ENCODE data around the gene KDM3A.

KDM3A gene, protein sequence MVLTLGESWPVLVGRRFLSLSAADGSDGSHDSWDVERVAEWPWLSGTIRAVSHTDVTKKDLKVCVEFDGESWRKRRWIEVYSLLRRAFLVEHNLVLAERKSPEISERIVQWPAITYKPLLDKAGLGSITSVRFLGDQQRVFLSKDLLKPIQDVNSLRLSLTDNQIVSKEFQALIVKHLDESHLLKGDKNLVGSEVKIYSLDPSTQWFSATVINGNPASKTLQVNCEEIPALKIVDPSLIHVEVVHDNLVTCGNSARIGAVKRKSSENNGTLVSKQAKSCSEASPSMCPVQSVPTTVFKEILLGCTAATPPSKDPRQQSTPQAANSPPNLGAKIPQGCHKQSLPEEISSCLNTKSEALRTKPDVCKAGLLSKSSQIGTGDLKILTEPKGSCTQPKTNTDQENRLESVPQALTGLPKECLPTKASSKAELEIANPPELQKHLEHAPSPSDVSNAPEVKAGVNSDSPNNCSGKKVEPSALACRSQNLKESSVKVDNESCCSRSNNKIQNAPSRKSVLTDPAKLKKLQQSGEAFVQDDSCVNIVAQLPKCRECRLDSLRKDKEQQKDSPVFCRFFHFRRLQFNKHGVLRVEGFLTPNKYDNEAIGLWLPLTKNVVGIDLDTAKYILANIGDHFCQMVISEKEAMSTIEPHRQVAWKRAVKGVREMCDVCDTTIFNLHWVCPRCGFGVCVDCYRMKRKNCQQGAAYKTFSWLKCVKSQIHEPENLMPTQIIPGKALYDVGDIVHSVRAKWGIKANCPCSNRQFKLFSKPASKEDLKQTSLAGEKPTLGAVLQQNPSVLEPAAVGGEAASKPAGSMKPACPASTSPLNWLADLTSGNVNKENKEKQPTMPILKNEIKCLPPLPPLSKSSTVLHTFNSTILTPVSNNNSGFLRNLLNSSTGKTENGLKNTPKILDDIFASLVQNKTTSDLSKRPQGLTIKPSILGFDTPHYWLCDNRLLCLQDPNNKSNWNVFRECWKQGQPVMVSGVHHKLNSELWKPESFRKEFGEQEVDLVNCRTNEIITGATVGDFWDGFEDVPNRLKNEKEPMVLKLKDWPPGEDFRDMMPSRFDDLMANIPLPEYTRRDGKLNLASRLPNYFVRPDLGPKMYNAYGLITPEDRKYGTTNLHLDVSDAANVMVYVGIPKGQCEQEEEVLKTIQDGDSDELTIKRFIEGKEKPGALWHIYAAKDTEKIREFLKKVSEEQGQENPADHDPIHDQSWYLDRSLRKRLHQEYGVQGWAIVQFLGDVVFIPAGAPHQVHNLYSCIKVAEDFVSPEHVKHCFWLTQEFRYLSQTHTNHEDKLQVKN (N-terminal part only)

DNA sequence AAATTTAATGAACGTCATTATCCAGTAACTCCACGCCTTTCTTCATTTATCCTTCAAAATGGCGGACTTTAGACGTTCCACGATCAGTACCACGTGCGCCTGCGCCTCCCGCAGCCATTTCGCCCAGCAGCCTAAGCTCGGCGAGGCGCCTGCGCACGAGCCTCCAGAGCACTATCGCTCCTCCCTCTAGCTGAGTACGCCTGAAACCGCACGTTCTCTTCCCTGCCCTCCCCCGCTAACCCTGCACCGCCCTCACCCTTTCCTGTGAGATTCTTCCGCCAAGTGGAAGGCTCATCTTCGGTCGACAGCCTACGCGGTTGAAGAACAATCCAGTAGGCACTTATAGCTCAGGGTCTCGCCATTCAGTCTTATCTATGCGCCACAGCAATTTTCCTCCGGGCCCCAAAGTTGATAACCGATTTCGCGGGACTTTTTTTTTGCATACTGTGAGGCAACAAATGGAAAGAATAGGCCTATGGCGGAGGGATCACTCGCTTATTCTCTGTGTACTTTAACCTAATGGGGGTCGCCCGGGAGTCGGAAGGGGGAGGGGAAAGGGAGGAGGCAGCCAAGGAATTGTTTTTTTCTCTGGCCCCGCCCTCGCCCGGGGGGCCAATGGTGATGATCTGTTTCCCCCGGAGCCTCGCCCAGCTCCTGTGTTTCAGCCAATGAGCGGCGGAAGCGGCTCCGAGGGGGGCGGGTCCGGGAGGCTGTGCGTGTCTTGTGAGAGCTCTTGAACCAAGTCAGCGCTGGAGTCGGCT lies at the start of gene KDM3A:
Gene KDM3A, plus strand, starts transcription at position 741 of the 761 bp plus-strand sequence. CDS start 677 bp downstream, outside the sequence.
- peak within 1 kb of the TSS; percentile 98 for H3K27ac ChIP-seq
- DNase-seq (ENCODE audit: low read depth, low spot score), result peak; percentile 98

- no peak overlapping the region for H3K27ac ChIP-seq
- DNase-seq (ENCODE audit: low read depth, low spot score), result no peak
Observed at GRCh38 chr2:86392873-86393518, 48.2 kb upstream of the KDM3A start.

DNA sequence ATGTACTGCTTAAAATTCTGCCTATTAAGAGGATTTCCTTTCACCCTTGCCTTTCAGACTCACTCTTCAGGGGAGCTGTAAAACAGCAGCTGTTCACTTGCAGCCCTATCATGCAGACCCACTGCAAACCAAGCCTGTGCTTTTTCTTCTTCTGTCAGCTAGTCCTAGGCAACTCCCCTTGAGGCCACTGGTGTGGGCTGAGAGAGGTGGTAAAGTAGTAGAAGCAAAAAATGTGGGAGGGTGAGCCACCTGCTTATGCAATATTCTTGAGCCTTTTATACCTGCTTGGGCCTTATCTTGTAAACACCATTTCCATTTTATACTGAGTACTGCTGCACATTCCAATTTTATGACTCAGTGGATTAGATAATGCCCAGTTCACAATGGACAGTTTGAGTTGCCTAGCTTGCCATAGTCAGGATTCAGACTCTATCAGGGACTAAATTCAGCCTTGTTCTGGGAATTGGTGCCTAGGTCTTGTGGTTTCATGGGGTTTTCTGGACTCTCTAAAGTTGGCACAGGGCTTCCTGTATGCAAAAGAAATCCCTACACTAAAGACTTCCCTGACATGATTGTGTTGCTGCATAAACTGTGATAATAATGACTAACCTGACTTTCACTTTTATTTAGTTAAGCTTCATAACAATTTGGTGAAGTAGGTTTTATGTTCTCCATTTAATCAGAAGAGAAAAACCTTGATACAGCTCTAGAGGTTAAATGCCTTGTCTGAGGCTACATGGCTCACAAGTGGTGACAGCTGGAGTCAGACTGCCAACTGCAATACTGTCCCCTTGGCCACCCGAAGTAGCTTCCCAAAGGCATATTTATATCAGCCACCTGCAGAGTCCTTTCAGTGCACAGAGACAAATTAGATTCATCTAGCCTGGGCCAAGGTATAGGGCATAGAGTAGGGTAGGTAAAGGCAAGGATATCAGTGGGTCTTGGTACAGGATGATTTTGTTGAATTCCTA lies 47.4 kb upstream of the KDM3A start:
- DNase-seq (ENCODE audit: low read depth, low spot score), result peak; percentile 44
- no peak overlapping the region for H3K27ac ChIP-seq

GRCh38 chr2:86396291-86396785 lies 44.8 kb upstream of the KDM3A start:
- no peak for DNase-seq (ENCODE audit: low read depth, low spot score)
- no peak overlapping the region for H3K27ac ChIP-seq

GRCh38 chr2:86397986-86398385 lies 43.2 kb upstream of the KDM3A start:
- no peak for DNase-seq (ENCODE audit: low read depth, low spot score)
- no peak overlapping the region for H3K27ac ChIP-seq

DNA sequence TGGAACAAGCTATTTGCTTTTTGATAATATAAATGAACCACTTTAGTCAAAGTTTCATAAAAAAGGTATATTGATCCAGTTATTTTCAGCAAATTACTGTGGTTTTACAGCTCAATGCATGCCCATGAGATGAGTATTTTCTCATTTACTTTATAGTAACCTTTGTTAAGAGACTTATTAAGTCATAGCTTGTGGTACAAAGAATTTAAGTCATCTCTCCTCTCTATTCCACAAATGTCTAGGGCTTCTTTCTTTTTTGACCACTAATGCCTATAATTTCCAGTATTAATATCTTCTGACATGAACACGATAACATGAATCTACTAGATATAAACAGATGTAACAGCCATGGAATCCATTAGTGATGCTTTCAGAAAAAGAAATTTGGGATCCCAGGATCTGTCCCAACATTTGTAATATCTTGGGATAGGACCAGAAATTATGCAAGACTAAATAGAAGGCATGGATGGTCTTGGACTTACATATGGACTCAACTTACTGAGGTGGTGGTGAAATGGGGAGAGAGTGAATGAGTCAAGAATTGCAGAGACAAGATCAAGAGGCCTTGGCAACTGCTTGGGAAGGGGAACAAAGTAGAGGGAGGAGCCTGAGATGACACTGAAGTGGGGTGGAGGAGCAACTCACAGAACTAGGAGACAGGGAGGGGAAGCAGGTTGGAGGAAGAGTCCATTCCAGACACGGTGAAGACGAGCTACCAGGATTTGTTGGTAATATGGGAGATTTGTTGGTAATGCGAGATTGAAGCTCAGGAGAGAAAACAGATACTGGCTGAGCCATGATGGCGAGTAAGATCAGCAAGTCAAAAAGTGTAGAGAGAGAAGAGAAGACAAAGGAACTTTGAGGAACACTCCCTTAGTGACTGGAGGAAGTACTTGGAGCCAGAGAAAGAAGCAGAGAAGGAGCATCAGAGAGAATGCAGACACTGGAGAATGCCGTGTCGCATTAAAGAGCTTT lies 42.4 kb upstream of the KDM3A start:
- no peak overlapping the region for H3K27ac ChIP-seq
- DNase-seq (ENCODE audit: low read depth, low spot score), result no peak

GRCh38 chr2:86400321-86400720 lies 40.9 kb upstream of the KDM3A start:
- DNase-seq (ENCODE audit: low read depth, low spot score), result no peak

DNA sequence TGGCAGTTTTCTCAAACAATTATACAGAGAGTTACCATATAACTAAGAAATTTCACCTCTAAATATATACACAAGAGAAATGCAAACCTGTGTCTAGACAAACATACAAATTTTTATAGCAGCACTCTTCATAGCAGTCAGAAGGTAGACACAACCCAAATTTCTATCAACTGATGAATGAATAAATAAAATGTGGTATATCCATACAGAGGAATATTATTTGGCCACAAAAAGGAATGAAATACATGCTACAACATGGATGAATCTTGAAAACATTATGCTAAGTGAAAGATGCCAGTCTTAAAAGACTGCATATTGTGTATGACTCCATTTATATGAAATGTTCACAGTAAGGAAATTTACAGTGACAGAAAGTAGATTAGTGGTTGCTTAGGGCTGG lies 30.6 kb upstream of the KDM3A start:
- no peak for DNase-seq (ENCODE audit: low read depth, low spot score)

More at GRCh38 chr2:86400321-86400720, 40.9 kb upstream of the KDM3A start:
- no peak overlapping the region for H3K27ac ChIP-seq

DNA sequence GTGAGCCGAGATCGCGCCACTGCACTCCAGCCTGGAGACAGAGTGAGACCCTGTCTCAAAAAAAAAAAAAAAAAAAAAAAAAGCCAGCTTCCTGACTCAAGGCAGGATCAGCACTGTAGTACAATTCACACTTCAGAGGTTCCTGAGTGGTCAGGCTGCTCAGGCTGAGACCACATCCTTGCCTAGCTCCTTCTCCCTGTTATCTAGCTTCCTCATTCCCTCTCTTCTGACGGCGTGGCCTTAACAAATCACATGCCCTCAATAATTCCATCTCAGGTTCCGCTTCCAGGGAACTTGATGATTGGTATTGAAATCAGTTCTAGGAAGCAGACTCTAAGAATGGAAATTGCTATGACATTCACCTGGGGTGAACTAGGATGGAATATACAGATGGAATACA lies 29.8 kb upstream of the KDM3A start:
- H3K27ac ChIP-seq, result no peak overlapping the region
- no peak for DNase-seq (ENCODE audit: low read depth, low spot score)

More for the DNA sequence above, 30.6 kb upstream of the KDM3A start:
- no peak overlapping the region for H3K27ac ChIP-seq

GRCh38 chr2:86412007-86412406 lies 29.2 kb upstream of the KDM3A start:
- H3K27ac ChIP-seq, result no peak overlapping the region
- no peak for DNase-seq (ENCODE audit: low read depth, low spot score)

- H3K27ac ChIP-seq, result peak overlapping the region; percentile 30
- peak; percentile 24 for DNase-seq (ENCODE audit: low read depth, low spot score)
Observed at GRCh38 chr2:86413296-86414094, 27.7 kb upstream of the KDM3A start.

- peak; percentile 69 for DNase-seq (ENCODE audit: low read depth, low spot score)
- H3K27ac ChIP-seq, result no peak overlapping the region
Observed at GRCh38 chr2:86414996-86415395, 26.2 kb upstream of the KDM3A start.

DNA sequence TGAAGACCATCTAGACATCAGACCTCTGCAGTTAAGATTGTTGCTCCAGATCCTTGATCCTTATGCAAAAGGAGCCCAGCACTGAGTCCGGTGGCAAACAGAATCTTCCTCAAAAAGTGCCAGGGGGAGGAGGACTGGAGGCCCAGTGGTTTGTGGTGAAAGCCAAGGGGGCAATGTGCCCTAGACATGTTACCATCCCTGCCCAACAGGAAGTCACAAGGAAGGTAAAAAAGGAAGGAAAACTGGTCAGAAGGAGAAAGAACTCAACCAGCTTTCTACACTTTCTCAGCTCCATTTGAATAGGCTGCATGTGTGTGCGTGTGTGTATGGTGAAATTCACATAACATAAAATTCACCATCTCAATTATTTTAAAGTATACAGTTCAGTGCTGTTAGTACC lies 25.0 kb upstream of the KDM3A start:
- no peak for DNase-seq (ENCODE audit: low read depth, low spot score)
- H3K27ac ChIP-seq, result no peak overlapping the region

GRCh38 chr2:86417961-86418360 lies 23.2 kb upstream of the KDM3A start:
- peak overlapping the region; percentile 44 for H3K27ac ChIP-seq
- peak; percentile 54 for DNase-seq (ENCODE audit: low read depth, low spot score)

GRCh38 chr2:86420913-86421312 lies 20.3 kb upstream of the KDM3A start:
- DNase-seq (ENCODE audit: low read depth, low spot score), result no peak
- no peak overlapping the region for H3K27ac ChIP-seq

DNA sequence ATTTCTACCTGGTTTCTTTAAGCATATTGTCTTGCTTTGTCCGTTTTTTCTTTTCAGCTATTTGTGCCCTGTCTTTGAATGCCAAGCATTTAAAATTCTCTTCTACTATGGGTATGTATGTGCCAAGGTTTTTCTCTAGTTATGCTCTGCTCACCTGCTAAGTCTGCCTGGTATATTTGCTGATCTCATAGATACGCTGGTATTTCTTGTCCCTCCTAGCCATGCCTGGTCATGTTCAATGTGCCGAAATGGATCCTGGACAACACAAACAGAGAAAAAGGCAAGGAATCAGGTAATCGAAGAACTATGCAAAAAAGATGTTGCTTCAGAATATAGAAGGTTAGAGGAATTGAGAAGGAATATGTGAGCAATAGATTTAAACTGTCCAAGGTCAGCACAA lies 14.9 kb upstream of the KDM3A start:
- DNase-seq (ENCODE audit: low read depth, low spot score), result no peak

More for the DNA sequence above, 14.9 kb upstream of the KDM3A start:
- H3K27ac ChIP-seq, result peak overlapping the region; percentile 27
